Measurements from ENCODE around the gene SLC38A8.

DNA sequence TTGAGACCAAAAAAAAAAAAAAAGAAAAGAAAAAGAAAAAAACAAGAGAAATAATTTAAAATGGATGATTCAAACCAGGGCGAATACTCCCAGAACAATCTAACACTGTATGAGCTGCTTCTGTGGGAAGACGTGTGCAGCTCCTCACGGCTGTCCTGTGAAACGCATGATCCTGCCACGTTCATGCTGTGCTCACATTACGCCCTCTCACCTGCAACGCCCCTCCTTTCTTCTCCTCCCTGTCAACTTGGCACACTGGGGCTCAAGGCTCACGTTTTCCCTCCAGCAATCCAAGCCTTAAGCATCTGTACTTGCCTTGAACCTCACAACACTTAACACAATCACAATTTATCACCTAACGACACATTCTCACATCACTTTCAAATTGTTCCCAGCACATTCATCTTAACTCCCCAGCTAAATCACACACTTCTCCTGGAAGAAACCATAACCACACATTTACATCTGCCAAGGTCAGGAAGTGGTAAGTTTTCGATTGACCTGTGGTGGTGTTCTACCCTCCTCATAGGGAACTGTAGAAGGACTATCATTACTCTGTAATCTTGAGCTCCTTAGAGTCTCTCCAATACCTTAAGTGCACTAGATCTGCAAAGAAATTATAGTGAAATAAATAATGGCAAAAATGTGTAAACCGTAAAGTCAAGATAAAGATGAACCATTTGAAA is 45.0 kb upstream of the SLC38A8 start:
- no peak for TF ChIP-seq POLR2A (IDR thresholded peaks at IDR 0.05)
- TF ChIP-seq, protein P1, sequence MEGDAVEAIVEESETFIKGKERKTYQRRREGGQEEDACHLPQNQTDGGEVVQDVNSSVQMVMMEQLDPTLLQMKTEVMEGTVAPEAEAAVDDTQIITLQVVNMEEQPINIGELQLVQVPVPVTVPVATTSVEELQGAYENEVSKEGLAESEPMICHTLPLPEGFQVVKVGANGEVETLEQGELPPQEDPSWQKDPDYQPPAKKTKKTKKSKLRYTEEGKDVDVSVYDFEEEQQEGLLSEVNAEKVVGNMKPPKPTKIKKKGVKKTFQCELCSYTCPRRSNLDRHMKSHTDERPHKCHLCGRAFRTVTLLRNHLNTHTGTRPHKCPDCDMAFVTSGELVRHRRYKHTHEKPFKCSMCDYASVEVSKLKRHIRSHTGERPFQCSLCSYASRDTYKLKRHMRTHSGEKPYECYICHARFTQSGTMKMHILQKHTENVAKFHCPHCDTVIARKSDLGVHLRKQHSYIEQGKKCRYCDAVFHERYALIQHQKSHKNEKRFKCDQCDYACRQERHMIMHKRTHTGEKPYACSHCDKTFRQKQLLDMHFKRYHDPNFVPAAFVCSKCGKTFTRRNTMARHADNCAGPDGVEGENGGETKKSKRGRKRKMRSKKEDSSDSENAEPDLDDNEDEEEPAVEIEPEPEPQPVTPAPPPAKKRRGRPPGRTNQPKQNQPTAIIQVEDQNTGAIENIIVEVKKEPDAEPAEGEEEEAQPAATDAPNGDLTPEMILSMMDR (IDR thresholded peaks at IDR 0.05): no peak
